Measurements from ENCODE around the gene IPO11. TPM values are rescaled to one million over a fixed set of nuclear protein-coding genes. Genes with fewer than 3 reads are reported as not detected.
A peak's percentile ranks its signal among the peaks of the same experiment; 100 is the strongest.
"Not testable (repeated sequence)": the region's sequence is repeated elsewhere in the genome, so short reads cannot be mapped to it uniquely, and the experiment has no call there.

The IPO11 gene
- total RNA-seq, 1 donor from 2014 or later = 131 TPM

DNA sequence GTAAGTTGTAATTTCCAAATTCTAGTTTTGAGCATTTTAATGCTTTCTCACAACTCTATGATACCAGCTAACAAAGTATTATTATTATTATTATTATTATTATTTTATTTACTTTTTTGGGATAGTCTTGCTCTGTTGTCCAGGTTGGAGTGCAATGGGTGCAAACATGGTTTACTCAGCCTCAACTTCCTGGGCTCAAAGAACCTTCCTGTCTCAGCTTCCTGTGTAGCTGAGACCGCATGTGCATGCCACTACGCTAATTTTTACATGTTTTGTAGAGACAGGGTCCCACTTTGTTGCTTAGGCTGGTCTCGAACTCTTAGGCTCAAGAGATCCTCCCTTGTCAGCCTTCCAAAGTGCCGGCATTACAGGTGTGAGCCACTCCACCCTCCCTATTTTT is 193.1 kb downstream of the IPO11 start:
- DNase-seq = no peak

DNA sequence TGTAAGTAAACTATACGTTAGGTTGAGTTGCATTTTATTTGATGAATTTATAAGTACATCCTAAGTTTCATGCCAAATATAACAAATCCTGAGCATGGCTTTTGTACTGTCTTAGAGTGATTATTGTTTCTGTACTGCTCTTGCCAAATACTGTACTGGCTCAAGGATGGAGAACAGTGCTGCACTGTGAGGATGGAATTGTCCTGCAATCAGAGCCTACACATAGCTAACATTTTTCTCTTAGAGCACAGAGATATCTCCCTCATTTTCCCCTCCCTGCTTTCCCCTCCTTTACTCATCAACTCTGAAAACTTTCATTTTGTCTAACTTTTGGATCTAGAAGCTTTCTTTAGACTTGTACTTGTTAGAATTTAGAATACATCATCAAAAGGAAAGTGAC is 194.3 kb downstream of the IPO11 start:
- DNase-seq = no peak

DNA sequence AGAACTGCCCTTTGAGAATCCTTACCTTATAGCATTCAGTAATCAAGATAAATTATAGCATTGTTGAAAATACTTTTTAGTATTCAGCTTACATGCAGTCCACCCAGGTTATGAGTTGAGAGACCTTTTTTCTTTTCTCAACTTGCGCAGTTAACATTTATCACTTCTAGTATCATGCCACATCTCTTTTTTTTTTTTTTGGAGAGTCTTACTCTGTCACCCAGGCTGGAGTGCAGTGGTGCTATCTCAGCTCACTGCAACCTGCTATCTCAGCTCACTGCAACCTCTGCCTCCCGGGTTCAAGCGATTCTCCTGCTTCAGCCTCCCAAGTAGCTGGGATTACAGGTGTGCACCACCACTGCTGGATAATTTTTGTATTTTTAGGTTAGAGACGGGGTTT is 195.1 kb downstream of the IPO11 start:
- DNase-seq = no peak

DNA sequence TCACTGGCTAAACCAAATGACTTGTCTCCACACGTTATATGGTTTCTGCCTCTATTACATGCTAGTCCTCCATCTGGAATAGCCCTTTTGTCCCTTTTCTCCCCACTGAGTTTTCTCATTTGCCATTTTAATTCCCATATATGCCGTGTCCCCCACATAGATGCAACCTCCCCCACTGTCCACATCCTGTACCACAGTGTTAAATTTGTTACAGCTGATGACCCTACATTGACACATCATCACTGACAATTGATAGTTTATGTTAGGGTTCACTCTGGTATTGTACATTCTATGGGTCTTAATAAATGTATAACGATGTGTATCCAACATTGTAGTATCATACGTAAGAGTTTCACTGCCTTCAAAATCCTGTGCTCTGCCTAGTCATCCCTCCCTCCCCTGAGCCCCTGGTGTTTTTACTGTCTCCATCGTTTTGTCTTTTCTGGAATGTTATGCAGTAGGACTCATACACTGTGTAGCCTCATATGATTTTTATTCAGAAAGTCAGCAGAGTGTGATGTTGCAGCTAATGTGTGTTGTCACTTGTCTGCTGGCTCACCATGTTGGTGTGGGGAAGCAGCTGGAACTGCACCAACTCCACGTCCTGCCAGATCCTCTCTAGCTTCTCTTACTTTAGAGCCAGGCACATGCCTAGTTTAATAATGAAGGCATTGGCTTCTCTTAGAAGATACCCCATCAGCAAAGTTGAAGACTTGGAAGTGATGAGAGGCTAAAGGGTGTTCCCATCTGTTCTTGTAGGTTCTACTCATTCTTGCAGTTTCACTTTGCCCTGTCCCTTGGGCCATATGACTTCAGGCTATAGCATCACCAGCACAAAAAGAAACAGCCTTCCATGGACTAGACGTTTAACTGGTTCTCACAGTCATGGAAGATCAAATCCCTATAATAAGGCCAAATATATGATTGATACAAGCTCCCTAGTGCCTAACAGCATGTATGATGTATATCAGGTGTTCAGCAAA is 196.3 kb downstream of the IPO11 start:
- DNase-seq = no peak

DNA sequence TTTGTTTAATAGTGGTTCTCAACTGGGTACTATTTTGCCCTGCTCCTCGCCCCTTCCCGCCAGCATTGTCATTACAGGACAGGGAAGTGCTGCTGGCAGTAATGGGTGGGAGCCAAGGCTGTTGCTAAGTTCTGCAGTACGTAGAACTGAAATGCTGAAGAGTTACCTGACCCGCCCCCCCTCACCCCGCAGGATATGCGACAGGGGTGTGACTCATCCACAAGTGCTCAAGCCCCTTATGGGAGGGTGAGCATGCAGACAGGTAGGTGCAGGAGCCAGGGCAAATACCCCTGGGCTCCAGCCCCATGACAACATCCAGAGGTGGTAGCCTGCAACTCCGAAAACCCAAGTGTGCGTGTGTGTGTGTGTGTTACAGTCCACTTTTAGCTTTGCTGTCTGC is 201.8 kb downstream of the IPO11 start:
- DNase-seq = no peak

DNA sequence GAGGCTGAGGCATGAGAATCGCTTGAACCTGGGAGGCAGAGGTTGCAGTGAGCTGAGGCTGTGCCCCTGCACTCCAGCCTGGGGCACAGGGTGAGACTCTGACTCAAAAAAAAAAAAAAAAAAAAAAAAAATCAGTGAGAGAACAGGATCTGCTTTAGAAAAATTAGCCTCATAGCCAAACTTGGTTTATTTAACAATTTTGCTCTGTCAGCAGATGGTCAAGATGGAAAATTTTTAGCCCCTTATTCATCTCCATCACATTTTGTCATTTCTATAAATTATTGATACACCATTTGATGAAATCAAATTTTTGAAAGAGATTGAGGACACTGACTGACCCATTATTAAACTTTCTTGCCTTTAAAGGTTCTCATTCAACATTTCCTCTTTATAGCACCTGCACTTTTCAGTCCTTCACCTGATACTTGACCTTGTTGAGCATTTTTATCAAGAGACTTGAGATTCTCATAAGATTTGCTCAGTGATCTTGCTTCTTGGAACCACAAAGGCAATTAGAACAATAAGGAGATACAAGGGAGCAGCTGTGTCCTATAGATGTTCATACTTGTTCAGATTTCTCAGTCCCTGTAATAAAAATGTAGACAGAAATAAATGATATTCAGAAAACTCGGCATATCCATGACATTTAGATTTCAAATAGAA is 204.2 kb downstream of the IPO11 start:
- no peak for DNase-seq

DNA sequence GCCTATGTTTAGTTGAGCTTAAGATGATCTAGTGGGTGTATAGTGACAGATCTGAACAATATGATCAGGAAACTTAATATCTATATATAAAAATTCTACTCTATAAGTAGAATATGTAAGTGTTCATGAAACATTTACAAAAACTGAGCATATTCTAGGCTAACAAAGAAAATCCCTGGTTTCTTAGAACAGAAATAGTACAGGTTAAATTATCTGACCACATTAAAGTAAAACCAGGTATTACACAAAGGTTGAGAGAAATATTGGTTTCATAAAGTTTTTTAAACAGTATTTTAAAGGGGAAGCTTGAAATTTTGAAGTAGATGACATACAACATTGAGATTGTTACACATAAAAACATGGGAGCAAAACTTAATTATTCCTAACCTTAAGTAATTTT is 205.4 kb downstream of the IPO11 start:
- DNase-seq = no peak

DNA sequence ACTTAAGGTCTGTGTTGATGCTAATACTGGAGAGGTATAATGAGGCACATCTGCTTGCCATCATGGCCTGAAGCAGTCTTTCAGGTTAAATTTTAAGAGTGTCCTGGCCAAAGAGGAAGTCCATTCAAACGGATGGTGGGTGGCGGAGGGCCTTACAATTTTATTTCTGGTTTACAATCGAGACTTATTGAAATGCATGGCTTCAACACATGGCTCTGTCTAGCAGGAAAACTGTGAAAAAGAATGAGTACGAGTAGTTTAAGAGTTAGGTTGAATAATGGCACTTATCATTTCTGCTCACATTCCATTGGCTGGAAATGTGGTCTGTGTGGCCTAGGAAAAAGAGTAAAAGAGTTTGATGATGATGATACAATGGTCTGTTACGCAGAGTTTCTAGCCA is 208.2 kb downstream of the IPO11 start:
- DNase-seq = no peak

DNA sequence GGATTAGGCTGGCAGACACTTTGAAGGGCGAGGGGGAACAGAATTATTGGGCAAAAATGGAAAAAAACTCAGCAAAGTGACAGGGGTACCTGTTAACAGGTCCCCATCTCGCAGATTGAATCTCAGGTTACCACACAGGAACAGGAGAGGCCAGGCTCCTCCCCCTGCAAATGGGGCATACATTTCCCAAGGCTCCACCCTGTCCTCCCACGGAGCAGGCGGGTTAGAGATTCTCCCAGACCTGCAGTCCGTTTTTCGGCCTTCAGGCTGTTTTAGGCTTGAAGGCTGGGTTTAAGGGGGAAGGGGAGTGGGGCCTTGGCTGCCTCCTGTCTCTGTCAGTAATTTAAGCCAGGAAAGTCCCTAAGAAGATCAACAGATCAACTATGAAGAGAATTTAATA is 208.7 kb downstream of the IPO11 start:
- no peak for DNase-seq

DNA sequence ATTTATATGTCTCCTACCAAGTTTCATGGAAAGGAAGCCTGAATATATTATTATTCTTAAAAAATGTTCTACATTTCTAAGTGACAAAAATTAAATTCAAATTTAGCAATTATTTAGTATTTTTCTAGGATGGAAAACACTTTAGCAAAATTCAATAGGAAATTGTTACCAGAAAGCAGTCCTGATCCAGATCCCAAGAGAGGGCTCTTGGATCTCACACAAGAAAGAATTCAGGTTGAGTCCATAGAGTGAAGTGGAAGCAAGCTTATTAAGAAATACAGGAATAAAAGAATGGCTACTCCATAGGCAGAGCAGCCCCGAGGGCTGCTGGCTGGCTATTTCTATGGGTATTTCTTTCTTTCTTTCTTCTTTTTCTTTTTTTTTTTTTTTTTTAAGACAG is 210.7 kb downstream of the IPO11 start:
- no peak for DNase-seq

DNA sequence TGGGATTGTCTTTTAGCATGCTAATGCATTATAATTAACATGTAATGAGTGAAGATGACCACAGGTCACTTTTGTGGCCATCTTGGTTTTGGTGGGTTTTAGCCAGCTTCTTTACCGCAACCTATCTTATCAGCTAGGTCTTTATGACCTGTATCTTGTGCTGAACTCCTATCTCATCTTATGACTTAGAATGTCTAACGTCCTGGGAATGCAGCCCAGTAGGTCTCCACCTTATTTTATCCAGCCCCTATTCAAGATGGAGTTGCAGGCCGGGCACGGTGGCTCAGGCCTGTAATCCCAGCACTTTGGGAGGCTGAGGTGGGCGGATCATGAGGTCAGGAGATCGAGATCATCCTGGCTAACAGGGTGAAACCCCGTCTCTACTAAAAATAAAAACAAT is 211.9 kb downstream of the IPO11 start:
- DNase-seq = not testable (repeated sequence)

DNA sequence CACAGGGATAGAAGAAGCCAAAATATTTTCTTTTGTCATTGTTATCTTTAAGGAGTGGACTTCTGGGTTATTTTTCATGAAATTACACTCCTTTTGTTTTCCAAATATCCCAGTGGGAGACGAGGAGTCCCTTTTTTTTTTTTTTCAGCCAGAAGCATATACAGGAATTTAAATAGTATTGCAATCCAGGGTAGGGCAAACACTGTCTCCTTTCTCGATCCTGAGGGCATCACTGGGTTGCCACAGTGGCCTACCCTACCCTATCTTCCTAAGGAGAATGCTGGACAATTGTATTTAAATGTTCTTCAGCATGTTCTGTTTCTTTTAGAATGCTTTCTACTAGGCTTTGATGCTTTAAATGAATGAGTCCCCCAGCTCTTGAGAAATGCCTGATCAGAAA is 214.0 kb downstream of the IPO11 start:
- no peak for DNase-seq

DNA sequence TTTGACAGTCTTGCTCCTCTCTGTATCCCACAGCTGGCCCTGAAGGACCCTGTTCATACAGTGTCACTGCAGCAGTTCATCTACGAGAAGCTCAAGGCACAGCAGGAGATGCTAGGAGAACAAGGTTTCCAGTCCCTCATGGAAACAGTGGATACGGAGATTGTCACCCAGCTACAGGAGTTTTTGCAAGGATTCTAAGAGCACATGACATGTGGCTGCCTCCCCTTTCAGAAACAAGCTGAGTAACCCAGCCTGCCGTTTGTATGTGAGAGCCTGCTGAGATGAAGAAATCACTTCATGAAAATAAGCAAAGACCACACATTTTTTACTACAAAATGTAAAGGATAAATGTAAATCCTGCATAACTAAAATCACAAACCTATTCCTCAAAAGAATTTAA is 214.6 kb downstream of the IPO11 start:
- no peak for DNase-seq

DNA sequence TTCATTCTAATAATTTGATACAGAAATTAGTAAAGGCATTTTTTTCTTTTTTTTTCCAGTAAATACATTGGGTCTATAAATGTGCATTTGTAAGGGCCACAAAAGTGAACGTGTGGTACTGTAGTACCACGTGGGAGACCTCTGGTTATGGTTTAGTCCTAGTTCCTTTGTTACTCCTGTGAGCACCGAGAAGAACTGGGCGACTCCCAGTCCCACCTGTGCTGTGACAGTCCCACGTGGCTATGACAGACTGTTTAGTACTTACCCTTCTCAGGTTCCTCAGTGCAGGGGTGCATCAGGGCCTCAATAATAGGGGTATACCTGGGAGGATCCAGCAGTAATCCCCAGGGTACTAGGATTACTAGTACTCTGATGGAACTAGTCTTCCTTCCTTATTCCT is 215.3 kb downstream of the IPO11 start:
- DNase-seq = no peak

DNA sequence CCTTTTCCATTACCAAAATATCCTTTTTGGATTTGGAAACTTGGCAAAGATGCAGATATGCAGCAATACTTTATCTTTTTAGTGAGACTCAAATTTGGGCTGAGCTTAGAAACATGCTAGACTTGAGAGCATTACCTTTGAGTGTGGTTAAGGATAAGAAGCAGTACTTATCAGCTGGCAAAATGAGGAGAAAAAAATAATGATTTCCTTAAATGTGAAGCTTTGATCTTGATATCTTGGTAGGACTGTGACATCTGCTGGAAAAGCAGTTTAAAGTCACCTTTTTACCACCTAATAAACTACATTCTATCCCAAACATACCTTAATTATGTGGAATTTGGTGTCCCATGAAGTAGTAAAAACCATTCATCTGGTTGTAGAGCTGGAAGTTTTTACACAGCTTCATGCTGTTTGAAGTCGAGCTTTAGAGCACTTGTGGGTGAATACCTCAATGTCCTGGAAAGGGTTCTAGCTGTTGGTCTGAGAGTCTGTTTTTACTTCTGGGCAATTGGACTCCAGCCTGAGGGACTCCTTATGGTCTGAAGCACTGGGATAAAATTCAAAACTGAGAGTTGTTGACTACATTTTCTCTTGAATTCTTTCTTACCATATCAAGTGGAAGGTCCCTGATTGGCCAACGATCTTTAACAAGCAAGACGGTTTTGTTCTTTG is 219.5 kb downstream of the IPO11 start:
- DNase-seq = peak; percentile 20

DNA sequence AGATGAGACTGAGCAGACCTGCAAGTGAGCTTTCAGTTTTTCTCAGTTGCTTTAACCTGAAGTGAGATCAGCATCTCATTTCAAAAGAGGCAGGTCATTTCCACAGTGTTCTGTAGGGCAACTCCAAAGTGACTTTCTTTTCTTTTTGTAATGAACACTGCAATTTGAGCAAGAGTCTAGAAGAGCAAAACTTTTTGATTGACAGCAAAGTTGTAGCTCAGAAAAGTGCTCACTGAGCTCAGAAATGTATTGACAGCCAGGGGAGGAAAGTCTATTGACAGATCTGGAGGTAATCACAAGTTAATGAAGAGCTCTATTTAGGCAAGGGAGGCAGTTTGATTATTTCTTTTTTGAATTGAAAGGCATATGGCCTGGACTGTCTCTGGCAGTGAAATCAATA is 220.7 kb downstream of the IPO11 start:
- DNase-seq = no peak

DNA sequence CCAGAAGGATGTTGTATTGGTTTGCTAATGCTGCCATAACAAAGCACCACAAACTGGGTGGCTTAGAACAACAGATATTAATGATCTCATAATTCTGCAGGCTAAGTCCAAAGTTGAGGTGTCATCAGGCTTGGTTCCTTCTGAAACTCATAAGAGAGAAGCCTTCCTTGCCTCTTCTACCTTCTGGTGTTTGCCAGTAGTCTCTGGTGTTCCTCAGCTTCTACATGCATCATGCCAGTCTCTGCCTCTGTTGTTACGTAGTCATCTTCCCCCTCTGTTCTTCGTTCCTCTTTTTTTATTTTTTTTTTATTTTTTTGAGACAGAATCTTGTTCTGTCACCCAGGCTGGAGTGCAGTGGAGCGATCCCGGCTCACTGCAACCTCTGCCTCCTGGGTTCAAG is 227.9 kb downstream of the IPO11 start:
- DNase-seq = no peak

DNA sequence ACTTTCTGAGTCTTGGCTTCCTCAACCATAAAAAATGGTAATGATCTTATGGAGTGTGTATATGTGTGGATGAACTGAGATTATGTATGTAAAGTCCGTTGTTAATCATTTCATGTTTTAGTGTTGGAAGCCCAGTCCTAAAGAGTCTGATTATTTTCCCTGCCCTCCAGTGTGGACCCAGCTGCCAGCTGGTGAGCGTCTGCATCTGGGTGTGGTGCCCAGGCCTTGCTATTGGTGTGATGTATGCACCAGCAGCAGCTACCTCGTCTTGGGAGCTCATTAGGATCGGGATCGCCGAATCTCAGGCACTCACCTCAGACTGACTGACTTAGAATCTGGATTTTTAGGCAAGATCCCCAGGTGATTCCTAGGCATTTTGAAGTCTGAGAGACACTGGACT is 229.9 kb downstream of the IPO11 start:
- no peak for DNase-seq

DNA sequence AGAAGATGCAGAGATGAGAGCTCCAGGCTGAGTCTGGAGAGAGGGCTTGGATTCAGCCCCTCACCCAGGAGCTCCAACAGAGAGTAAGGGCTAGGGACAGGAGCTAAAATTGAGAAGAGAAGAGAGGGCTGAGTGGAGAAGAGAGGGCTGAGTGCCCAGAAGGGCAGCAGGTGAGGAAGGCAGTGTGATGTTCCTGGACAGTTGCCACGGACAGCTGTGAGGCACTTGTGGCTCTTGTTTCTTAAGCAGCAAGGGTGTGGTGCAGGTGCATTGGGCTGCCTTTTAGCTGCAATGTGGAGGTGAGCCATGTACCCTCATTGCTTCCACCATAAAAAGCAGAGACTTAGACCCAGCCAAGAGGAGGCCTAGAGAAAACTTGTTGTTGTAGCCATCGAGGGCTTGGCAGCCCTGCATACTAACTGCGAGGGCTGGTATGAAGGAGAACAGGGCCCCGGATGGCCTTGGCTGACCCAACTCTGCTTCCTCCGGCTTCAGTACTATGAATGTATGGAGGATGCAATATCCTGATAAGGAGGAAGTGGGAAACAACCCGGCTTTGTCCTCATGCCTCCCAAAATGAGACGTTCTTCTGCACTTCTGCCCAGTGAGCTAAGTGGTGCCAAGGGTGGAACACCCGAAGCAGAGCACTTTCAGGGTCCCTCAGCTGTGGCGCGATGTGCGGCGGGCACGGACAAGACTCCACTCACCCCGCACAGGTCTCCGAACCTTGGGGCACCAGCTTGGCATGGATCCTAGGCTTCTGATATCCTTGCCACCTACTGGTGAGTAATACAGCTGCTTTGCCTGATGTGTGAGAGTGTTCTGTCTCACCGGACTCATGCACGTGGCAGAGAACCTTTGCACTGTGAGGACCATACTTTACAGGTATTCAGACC is 231.2 kb downstream of the IPO11 start:
- DNase-seq = no peak

DNA sequence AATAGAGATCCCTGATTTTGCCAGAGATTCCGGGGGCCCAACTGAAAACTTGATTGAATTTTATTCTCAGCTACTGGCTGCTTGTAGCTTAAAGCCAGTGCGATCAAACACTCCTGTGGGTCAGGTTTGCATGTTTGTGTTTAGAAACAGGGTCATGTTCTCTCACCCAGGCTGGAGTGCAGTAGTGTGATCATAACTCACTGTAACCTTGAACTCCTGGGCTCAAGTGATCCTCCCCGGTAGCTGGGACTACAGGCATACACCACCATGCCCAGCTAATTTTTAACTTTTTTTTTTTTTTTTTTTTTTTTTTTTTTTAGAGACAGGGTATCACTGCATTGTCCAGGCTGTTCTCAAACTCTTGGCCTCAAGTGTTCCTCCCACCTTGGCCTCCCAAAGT is 232.7 kb downstream of the IPO11 start:
- DNase-seq = no peak

DNA sequence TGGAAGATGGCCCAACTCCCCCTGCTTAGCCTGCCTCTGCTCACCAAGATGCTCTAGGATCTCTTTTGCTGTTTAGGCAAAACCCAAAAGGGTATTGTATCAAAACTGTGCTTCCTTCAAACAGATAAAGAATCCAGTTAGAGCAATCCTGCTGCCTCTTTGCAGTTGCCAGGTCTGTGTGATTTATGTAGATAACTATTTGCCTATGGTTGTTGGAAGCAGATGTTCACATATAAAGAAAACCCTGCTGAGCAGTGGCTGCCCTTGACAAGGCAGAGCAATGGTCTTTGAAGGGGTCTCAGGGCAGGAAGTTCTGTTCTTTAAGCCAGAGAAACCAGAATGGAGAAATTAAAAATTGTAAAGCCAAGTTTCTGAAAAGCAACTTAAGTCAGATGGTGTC is 234.7 kb downstream of the IPO11 start:
- no peak for DNase-seq

DNA sequence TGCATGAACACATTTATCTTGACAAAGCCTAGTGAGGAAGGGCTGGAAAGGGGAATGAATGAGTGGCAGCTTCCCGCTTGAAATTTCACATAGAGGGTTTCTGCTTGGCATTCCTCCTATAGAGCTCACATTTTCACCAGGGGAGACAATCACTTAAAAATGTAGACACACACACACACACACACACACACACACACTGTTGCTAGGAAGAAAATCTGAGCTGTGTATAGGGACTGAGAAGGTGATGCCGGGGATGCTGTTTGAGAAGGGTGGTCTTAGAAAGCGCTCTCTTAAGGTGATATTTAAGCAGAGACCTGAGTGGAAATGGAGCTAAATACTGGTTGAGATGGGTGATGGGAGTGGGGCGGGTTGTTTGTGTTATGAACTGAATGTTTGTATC is 236.5 kb downstream of the IPO11 start:
- DNase-seq = no peak
